K562 treated with DMSO at 1 percent for 24 hours (cell line): ENCODE data around the gene OR1A2. TPM values are rescaled to one million over a fixed set of nuclear protein-coding genes. Genes with fewer than 3 reads are reported as not detected.

Experiments
- total RNA-seq: library from RNA; unstranded; fragments of 300-600 nt; gene quantifications from 2 replicates; pipeline ENCODE4 v1.2.3, GENCODE V29; 2022; ENCODE audit warnings: low read depth; ENCODE audit not compliant: insufficient read depth

Gene OR1A2, protein sequence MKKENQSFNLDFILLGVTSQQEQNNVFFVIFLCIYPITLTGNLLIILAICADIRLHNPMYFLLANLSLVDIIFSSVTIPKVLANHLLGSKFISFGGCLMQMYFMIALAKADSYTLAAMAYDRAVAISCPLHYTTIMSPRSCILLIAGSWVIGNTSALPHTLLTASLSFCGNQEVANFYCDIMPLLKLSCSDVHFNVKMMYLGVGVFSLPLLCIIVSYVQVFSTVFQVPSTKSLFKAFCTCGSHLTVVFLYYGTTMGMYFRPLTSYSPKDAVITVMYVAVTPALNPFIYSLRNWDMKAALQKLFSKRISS
- total RNA-seq, result not detected in 2 replicates

DNA sequence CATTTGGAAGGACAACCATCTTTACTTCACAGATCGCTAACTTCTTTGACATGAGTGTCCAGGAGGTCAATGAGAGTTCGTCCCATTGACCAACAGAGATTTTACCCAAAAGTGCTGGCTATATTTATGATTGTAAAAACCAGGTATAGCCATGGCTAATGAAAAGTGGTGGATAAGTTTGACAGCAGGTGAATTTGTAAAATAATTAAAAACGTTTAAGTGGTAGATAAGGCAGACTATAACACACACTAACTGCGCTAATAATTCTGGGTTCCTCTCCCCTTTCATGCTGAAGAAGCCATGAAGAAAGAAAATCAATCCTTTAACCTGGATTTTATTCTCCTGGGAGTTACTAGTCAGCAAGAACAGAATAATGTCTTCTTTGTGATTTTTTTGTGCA, at the start of gene OR1A2:
Gene OR1A2 (plus strand): TSS at position 301 of the 400 bp plus-strand sequence. CDS start 0 bp downstream, at position 301.

GRCh38 chr17:3207367-3207766, 10.0 kb downstream of the OR1A2 start, which contains the start of gene OR1A1:
Gene OR1A1 (plus strand): TSS chr17:3207667. CDS start chr17:3215621, 7,954 bp downstream.

Other genes starting within 250 kb of the OR1A2 start
- gene OR1D5, start 133.9 kb upstream of the OR1A2 start, total RNA-seq, result not detected in 2 replicates
- gene OR1D2, start 93.1 kb upstream of the OR1A2 start, total RNA-seq, result not detected in 2 replicates
- not detected in 2 replicates for gene OR1G1, start 70.0 kb upstream of the OR1A2 start, total RNA-seq
- not detected in 2 replicates for gene OR1A1, start 10.1 kb downstream of the OR1A2 start, total RNA-seq
- not detected in 2 replicates for gene OR3A1, start 100.8 kb downstream of the OR1A2 start, total RNA-seq
- gene OR3A2, start 188.8 kb downstream of the OR1A2 start, total RNA-seq, result not detected in 2 replicates
- gene OR1E1, start 200.9 kb downstream of the OR1A2 start, total RNA-seq, result not detected in 2 replicates
- not detected in 2 replicates for gene OR3A3, start 213.9 kb downstream of the OR1A2 start, total RNA-seq
- gene OR1E2, start 236.3 kb downstream of the OR1A2 start, total RNA-seq, result not detected in 2 replicates